Stimulated activated CD8-positive, alpha-beta memory T cell treated with anti-CD3 and anti-CD28 coated beads, Interleukin-4, amount 100 ng/mL, for 48 hours (primary cell): ENCODE results near the gene FOXL2NB.
"Not testable (repeated sequence)": the region's sequence is repeated elsewhere in the genome, so short reads cannot be mapped to it uniquely, and the experiment has no call there.

ENCODE experiments used
- DNase-seq: peaks from one replicate; pipeline ENCODE4 v3.0.0-alpha.2; 2020

Gene FOXL2NB

DNA sequence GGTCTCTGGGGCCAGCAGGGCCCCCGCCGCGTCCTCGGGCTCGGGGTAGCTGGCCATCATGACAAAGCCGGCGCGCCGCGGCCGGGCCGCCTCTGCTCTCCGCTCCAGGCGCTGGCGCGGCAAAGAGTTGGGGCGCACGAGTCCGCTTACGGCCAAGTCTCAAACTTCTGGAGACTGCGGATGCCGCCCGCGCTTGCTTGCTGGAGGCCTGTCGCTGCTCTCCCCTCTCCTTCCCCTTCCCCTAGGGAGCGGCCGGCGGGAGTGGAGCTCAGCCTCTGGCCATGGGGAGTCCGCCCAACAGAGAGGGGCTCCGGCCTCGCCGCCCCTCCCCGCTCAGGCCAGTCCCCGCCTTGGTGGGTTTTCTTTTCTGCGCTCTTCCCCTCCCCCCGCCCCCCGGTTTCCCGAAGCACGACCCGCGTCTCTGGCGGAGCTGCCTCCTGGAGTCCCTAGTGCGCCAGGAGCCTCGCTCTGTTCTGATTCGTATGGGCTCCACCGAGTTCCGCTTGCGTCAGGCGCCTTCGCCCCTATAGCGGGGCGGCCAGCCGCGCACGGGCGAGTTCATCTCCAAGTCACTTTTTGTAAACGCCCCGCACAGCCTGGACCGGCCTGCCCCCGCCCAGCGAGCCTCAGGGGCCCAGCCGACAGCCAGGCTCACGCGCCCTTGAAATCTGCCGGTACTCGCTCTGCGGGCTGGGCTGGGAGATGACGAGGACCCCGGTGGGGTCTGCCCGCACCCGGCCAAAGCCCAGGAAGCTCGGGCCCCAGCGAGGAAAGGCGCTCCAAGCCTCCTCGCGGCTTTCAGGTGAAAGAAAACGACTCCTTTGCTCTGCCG lies at the start of gene FOXL2NB, which contains the start of gene FOXL2:
TSS of gene FOXL2NB (plus strand) at position 555 of the 832 bp plus-strand sequence. CDS start at position 703, 148 bp downstream.
TSS of gene FOXL2 (minus strand) at position 475 of the 832 bp plus-strand sequence. CDS start at position 60, 415 bp downstream.
- peak; percentile 54 for DNase-seq

DNA sequence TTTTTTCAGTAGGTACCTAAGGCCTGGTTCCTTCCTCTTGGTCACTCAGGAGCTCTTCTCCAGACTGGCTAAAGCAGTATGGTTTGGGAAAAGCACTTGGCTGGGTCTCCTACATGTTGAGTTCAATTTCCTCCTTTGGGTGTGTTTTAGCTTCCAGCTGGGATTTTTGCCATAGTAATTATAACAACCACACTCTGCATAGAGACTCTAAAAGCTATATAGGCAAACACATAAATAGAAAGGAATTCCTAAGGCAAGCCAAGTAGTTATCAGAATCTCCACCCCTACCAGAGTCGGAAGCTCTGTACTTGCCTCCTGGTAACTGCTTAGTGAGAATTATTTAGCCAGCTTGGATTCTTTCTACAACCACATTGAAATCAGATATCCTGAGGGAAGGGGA lies 48.7 kb upstream of the FOXL2NB start:
- DNase-seq, result no peak

DNA sequence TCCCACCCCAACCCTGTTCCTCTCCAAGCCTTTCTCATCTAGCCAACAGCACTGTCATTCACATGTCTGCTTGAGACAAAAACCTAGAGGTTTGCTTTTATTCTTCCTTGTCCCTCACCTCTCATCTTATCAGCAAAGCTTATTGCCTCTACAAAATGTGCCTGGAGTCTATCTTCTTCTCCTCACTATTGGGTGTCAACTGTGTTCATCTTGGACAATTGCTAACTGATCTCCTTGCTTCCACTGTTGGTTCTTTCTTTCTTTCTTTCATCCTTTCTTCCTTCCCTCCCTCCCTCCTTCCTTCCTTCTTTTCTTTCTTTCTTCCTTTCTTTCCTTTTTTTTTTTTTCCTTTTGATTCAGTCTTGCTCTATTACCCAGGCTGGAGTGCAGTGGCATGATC lies 48.3 kb upstream of the FOXL2NB start:
- DNase-seq, result no peak

DNA sequence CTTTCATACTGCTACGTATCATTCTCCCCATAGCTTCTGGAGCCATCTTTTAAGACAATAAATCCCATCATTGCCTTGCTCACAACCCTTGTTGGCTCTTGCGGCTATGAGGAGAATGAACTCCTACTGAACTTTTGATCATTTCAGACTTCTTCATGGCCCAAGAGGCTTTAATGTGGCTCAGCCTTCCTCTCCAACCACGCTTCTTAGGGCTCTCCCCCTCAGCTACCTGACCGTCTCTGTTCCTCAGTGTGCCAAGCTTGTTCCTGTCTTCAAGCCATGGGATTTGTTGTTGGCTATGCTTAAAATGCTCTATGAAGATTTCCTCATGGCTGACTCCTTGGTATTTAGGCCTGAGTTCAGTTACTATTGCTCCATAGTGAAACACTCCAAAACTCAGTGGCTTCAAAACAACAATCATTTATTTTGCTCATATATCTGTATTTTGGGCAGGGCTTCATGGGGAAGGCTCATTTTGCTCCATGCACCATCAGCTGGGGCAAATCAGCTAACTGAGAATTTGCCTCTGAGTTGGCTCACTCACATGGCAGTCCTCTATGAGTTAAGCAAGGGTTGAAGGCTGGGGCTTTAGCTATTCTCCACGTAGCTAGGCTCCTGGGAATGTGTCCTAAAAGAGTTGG lies 47.5 kb upstream of the FOXL2NB start:
- DNase-seq, result no peak

DNA sequence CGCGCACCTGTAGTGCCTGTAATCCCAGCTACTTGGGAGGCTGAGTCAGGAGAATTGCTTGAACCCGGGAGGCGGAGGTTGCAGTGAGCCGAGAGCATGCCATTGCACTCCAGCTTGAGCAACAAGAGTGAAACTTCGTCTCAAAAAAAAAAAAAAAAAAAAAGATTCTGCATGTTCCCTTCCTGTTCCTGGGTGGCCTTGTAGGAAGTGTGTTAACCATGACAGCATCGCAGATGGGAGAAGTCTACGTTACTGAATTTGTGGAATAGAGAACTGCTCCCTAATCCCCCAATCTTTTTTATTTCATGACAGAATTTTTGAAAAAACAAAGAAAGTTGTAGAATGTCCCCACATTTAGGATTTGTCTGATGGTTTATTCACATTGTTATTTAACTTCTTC lies 45.5 kb upstream of the FOXL2NB start:
- no peak for DNase-seq

DNA sequence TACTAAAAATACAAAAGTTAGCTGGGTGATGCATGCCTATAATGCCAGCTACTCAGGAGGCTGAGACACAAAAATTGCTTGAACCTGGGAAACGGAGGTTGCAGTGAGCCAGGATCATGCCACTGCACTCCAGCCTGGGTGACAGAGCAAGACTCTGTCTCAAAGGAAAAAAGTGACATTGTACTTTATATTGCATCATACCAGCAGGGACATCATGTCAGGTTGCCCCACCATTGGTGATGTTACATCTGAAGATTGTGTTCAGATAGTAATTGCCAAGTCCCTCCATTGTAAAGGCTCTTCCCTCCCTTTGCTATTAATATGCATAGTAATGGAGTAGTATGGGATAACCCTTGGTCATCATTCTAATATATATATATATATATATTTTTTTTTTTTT lies 44.8 kb upstream of the FOXL2NB start:
- DNase-seq, result no peak

DNA sequence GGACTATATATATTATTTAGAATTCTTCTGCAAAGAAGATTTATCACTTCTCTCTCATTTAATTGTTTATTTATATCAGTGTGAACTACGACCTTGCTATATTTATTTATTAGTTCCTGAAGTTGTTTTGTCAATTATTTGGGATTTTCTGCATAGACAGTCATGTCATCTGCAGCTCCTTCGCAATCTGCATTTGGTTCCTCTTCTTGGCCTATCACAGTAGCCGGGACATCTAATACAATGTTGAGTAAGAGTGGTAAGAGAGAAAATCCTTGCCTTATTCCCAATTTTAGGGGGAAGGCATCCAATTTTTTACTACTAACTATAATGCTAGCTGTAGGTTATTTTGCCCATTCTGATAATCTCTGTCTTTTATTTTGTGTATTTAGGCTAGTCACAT lies 39.5 kb upstream of the FOXL2NB start:
- no peak for DNase-seq

DNA sequence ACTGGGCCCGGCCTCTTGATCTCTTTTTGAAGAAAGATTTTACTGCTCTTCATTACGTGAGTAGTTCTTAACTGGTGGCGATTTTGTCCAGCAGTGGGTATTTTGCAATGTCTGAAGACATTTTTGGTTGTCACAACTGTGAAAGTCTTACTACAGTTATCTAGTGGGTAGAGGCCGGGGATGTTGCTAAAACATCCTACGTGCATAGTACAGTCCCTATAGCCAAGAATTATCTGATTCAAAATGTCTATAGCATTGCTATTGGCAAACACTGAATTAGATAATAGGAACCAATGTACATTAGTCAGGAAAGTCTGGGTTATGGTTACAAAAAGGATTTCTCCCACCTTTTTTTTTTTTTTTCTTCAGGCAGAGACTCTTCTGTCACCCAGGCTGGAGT lies 38.2 kb upstream of the FOXL2NB start:
- no peak for DNase-seq

DNA sequence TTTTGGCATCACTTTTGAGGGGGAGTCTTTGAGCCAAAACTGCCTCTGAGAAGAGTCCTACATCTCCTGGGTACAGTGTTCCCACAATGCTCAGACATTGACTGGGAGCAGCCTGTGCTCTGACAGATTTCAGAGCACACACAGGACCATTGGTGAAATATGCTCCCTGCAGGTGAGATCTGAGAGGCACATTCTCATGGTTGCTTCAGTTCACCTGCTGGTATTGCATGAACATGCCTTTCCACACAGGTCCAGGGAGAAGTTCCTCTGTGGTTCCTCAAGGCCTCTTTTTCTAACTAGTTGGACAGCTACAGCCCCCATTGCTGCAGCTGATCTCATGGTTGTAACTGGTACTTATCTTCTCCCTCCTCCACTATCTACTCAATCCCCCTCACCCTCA lies 37.1 kb upstream of the FOXL2NB start:
- DNase-seq, result no peak

DNA sequence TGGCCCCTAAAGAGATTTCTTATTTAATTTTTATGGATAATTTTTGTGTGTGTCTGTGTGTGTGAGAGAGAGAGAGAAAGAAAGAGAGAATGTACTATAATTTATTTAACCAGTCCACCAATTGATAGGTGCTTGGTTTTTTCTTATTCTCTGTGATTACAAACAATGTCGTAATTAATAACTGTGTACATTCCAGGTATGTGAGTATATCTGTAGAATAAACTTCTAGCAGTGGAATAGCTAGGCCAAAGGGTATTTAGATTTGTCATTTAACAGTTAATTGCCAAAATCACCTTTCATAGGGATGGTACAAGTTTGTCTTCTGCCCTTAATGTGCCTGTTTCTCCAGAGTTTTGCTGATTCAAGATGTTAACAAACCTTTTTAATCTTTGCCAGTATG lies 35.4 kb upstream of the FOXL2NB start:
- DNase-seq, result no peak

DNA sequence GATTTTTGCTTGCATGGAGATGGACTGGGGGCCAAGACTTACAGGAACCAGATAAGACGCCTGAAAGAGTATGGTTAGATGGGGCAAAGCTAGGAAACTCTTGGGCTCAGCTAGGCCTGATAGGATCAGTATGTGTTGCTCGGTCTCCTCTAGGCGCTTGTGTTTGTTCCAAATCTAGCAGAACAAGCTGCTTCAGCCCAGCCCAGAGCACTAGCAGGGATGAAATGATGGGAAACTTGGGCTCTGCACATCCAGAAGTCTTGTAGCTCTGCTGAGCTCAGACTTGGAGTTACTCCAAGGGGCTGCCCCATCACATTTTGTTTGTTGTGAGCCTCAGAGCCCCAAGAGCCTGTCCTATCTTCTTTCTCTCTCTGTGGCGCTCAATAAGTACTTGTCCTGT lies 34.8 kb upstream of the FOXL2NB start:
- DNase-seq, result no peak

DNA sequence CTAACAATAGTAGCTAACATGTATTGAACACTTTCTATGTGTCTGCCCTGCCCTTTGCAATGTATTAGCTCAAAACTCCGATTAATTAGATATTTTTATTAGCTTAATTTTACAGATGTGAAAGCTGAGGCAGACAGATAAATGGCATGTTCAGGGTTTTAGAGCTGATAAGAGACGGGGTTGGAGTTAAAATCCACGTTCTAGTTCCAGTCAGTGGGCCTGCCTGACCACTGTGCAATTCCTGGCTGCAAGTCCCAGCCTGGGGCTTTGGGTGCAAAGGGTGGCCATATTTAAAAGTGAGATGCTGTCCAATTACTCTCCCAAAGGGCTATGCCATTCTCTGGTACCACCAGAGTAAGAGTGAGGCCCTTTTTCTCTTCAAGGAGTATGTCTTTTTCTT lies 33.3 kb upstream of the FOXL2NB start:
- no peak for DNase-seq

DNA sequence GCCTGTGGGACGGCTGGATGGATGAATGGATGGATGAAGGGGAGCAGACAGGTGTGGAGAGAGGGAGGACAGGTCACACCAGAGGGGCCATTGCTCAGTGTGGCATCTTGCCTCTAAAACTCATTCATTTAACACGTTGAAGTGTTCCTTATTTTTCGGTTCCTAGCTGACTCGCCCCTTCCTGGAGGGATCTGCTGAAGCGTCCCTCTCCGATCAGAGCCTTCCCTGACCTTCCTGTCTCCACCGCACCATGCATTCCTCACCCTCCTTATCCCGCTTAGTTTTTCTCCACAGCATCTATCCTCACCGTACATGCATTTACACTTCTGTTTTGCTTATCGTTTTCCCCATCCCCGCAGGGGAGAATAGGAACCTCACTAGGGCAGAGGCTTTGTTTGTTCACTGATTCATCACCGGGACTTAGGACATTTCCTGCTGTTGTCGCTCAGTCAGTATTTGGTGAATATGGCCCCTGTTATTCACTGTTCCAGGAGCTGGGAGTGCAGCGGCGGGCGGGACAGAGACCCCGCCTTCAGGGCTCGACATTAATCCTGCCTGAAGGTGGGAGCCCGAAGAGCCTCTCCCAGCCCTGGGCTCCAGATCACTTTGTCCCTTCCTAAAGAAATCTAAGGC lies 32.0 kb upstream of the FOXL2NB start:
- no peak for DNase-seq

DNA sequence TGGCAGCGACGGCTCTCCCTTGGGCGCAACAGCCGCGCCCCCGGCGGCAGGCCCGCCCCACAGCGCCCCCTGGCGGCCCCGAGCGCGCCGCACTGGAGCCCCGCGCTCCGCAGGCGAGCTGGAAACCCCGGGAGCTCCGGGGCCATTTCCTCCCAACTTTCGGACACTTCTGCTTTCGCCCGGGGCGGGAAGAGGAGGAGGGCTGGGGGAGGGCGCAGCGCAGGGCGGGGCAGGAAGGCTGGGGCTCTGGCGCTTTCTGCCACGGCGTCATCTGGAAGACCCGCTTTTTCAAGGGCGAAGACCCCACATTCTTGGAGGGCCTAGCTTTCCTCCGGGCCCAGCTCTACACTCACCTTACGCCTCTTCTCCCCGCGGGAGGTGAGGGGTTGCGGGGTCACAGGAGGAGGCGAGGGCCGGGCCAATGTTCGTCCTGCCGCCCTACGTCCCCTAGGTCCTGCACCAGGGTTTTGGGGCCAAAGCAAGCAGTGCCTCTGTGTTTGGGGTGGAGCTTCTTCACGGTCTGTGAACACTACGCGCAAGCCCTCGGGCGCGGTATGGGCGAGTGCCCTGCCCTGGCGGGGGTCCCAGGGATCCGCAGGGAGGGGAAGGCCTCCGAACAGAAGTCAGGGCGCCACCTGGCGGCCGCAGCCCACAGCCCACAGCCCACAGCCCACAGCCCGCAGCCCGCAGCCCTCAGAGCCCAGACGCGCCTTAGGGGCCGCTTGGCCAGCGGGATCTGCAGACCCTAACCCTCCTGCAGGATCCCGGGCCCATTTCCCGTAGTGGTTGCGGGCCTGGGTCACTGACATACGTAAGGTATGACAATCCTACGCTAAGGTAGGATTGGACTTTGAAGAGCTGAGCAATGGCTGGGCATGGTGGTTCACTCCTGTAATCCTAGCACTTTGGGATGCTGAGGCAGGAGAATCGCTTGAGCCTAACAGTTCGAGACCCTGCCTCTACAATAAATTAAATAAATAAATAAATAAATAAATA lies 31.2 kb upstream of the FOXL2NB start:
- DNase-seq, result peak; percentile 91

DNA sequence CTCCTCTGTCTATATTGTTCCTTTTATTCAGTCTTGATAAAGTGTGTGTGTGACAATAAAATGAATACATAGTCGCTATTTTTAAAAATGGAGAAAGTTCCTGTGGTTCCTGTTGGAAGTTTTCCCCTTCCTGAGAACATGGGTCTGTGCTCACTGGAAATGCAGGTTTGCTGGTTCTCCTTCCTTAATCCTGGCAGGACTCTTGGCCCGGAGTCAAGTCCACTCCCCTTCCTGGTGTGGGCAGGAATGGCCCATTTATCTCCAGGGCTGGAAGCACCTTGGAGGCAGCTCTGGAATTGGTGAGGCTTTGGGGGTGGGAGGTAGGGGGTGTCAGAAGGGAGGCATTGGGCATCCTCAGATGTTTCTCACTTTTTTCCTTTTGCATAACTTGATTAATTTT lies 30.2 kb upstream of the FOXL2NB start:
- no peak for DNase-seq

DNA sequence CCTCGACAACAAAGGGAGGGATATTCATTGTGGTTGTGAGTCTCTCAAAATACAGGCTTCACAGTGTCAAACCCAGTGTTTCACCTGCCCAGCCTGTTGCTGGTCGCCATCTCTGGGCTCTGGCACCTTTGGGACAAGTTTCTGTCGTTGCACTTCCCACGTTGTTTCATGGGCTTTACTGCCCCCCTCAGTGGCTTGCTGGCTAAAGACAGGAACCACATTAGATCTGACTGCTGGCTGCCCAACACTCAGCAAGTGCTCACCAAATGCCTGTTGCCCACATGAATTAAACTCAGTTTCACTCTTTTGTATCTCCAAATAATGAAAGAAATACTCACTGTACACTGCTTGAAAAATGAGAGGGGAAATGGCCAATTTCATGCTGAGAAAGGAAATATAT lies 27.7 kb upstream of the FOXL2NB start:
- no peak for DNase-seq

DNA sequence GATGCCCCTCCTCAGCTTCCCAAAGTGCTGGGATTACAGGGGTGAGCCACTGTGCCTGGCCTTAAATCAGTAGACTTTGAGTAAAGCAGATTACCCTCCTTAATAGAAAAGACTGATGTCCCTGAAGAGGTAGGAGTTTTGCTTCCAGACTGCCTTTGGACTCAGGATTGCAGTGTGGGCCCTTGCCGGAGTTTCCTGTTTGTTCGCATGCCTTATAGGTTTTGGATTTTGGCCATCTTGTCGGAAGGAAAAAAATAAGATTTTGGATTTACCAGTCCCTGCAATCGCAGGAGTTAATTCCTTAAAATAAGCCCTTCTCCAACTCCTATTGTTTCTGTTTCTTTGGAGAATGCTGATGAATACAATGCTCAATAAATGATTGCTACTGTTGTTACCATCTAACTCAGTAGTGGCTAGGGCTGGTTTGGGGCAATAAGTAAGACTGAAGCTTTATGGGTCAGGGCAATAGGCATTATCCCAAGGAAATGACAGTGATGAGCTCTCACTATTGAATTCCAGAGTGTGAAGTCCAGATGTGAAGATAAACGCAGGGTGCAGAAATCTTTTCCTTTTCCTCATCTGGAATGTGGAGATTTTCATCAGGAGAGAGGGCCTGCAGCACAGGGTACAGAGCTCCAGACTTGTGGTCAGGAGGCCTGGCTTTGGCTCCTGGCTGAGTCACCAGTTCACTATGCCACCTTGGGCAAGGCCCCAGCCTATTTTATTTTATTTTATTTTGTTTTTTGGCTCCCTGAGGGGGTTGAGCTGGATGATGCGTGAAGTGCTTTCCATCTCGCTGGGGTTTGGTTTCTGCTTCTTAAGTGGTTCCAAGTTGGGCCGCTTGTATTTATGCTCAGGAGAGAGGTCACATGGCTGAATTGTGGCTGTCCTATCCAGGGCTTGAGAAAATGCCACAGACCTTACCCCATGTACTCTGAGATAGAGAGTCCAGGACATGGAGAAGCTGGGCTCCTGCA lies 25.4 kb upstream of the FOXL2NB start:
- no peak for DNase-seq

DNA sequence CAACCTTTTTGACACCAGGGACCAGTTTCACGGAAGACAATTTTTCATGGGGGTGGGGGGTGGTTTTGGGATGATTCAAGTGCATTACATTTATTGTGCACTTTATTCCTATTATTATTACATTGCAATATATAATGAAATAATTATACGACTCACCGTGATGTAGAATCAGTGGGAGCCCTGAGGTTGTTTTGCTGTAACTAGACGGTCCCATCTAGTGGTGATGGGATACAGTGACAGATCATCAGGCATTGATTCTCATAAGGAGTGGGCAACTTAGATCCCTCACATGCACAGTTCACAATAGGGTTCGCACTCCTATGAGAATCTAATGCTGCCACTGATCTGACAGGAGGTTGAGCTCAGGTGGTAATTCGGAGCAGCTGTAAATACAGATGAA lies 24.6 kb upstream of the FOXL2NB start:
- not testable (repeated sequence) for DNase-seq

DNA sequence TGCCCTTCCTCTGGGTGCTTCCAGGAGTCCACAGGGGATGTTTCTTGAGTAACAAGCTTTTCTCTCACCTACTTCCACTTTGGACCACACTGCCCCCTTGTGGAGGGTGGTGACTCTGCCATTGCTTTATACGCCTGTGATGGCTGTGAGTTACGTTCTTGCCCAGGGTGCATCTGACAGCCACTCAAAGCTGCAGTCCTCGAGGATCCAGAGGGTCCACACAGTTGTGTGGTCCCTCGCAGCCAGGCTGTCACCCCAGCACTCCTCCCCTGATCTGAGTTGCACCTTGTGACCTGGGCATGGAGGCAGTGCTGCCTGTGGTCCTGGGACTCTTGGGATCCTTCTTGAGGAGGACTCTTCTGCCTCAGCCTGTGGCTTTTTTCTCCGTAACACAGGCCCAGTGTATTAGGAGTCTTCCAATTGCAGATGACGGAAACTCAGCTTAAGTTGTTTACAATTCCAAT lies 23.5 kb upstream of the FOXL2NB start:
- peak; percentile 94 for DNase-seq

DNA sequence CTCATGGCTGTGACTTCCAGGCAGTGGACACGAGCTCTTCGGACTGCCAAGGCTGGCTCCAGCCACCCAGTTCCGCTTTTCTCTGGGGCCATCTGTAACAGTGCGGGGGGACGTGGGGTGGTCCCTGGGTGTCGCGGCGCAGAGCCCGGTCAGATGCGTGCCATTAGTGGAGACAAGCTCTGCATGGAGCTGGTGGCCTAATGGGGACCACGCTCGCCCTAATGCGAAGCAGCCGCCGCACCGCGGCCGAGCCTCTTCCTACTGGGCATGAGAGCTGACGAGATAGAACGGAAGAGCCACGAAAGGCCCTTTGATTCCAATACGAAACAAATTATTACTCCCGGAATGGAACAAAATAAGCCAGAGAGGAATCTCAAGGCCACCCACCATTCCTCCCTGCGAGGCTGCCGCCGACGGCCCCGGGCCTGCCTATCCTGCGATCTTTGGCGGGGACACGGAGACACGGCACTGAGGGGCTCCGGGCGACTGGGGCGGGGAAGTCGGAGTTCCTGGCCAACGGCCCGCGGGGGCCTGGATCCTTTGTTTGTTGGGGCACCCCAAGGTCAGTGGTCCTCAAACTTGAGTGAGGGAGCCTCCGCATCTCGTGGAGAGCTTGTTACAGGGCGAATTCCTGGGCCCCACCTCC lies 18.2 kb upstream of the FOXL2NB start:
- no peak for DNase-seq
